SIG-M5 treated with dmso at 0.1 percent for 504 hours (cell line): ENCODE measurements around the gene MAP3K14.
"Not testable (repeated sequence)": the region's sequence is repeated elsewhere in the genome, so short reads cannot be mapped to it uniquely, and the experiment has no call there.

Experiments
- DNase-seq: peaks from one replicate; lab custom pipeline; 2025; ENCODE audit not compliant: unreplicated experiment; lab: John Stamatoyannopoulos, UW

MAP3K14 gene

GRCh38 chr17:45316434-45317110 is at the start of gene MAP3K14:
TSS of gene MAP3K14 (minus strand) at chr17:45317020. CDS start at chr17:45290745, 26,275 bp downstream.
- DNase-seq, result peak; percentile 55

DNA sequence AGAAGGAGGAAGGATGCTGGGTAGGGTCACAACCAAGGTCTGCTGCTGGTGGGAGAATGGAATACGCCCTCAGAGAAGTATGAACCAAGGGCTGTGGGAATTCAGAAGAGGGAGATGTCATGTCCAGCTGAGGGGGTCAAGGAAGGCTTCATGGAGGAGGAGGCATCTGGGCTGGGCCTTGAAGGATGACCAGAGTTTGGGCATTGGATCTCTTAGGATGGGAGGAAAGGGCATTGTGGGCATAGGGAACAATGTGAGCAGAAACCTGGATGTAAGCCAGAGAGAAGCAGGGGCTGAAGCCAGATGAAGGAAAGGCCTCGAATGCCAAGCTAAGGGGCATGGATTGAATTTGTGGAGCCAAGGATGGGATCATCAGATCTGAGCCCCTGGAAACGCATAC is 49.2 kb upstream of the MAP3K14 start:
- no peak for DNase-seq

DNA sequence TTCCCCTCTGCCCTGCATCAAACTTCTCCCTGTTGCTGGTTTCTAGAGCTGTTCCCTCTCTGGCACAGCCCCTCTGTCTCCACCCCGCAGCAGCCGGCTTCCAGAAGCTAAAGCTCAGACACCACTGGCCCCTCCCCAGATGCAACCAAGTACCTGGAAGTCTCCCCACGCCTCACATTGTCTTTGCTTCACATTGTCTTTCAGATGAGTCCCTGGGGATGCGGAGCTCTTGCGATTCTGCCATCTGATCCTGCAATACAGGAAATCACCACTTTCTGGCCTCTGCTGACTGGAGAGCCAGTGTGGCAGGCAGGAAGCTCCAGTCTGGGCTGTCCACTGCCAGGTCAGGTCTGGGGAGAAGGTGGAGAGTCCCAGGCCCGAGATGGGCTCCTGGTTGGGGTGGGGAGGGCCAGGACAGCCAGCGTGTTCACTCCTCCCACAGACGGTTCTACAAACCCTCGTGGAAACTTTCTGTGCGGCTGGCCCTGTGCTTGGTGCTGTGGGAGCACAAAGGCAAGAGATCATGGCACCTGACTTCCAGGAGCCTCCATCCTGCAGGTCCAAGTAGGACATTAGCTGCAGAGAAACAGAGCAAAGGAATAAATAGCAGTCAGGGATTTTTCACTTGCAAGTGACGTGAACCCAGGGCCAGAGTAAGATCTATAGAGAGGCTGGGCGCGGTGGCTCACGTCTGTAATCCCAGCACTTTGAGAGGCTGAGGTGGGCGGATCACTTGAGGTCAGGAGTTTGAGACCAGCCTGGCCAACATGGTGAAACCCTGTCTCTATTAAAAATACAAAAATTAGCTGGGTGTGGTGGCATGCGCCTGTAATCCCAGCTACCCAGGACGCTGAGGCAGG is 47.9 kb upstream of the MAP3K14 start:
- DNase-seq, result no peak

- DNase-seq, result no peak
These were observed 46.7 kb upstream of the MAP3K14 start for GRCh38 chr17:45363498-45363897.

GRCh38 chr17:45361976-45362375 is 45.2 kb upstream of the MAP3K14 start:
- DNase-seq, result no peak

GRCh38 chr17:45361451-45361850 is 44.6 kb upstream of the MAP3K14 start:
- DNase-seq, result no peak

- no peak for DNase-seq
These were observed 40.7 kb upstream of the MAP3K14 start for GRCh38 chr17:45357364-45357997.

DNA sequence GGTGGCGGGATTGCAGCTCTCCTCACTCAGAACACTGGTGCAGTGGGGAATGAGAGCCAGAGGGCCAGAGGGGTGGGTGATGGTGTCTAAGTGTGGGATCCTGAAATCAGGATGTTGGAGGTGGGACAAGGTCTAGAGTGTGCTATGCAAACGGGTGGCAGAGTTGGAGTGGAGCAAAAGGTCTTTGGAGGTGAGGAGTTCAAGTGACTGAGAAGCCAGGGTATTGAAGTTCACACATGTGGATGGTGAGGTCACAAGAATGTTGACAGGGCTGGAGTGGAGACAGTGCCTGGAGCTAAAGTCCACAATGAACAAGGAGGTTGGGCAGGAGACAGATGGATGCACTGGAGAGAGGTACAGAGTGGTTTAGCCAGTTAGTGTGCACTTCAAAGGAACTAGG is 38.3 kb upstream of the MAP3K14 start:
- peak; percentile 23 for DNase-seq

DNA sequence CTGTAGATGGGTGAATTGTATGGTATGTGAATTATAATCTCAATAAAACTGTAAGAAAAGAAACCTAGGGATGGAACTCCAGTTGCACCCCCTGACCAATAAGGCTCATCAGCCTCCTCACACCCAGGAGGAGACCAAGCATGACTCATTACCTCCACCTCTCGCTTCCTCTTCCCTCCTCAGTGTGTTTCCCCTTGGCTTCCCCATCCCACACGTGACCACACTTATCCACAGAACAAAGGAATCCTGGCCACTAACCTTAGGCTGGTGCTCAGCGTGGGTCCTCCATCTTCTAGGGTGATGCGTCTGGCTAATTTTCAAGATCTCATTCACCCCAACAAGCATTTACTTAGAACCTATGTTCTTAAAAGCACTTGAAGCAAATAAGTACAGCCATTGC is 36.2 kb upstream of the MAP3K14 start:
- DNase-seq, result peak; percentile 71

DNA sequence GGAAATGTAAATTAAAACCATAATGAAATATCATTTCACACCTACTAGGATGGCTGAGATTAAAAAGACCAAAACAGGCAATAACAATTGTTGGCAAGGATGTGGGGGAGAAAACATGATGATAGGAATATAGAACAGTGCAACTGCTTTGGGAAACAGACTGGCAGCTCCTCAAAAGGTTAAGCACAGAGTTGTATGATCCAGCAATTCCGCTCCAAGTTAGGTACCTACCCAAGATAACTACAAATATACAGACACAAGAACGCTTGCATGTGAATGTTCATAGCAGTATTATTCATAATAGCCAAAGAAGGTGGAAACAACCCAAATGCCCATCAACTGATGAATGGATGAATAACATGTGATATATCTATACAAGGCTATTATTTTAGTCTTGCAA is 35.0 kb upstream of the MAP3K14 start:
- DNase-seq, result no peak

DNA sequence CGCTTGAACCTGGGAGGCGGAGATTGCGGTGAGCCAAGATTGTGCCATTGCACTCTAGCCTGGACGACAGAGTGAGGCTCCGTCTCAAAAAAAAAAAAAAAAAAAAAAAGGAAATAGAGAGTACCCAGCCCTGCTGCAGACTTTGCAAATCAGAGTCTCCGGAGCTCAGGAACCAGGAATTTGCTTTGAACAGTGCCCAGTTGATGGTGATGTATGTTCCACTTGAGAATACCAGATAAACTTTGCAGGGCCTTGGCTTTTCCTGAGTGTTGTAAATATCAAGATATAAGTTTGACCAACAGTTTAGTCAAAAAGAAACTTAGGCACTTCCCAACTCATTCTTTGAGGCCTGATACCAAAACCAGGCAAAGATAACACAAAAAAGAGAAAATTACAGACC is 30.6 kb upstream of the MAP3K14 start:
- no peak for DNase-seq

GRCh38 chr17:45346216-45347015 is 29.6 kb upstream of the MAP3K14 start:
- DNase-seq, result no peak

DNA sequence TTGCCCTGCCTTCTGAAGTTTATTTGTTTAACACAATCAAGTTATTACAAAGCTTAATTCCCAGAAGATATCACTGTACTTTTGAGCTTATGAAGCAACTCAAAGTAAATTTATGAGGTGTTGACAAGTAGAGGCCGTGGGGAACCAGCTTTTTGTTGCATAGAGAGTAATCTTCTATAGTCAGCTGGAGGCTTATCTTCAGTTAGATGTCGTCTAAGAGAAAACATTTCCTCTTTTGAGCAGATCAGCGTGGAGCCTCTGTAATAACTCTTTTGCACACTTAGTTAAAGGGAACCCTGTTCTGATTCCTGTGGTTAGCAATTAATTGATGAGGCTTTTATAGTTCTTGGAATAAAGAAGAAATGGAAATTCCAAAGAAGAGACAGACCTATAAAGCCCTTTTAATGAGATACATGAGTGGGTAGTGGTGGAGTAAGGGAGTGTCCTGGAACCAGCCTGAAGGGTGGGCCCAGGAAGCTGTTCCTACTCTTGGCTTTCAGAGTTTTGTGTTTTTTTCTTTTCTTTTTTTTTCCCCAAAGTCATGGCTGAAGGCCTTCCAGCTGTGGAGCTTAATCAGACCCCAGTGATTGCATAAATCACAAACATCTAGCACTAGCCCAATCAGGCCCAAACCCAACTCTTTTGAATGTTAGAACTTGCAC is 28.9 kb upstream of the MAP3K14 start:
- no peak for DNase-seq

- no peak for DNase-seq
These were observed 28.4 kb upstream of the MAP3K14 start for GRCh38 chr17:45345246-45345553.

DNA sequence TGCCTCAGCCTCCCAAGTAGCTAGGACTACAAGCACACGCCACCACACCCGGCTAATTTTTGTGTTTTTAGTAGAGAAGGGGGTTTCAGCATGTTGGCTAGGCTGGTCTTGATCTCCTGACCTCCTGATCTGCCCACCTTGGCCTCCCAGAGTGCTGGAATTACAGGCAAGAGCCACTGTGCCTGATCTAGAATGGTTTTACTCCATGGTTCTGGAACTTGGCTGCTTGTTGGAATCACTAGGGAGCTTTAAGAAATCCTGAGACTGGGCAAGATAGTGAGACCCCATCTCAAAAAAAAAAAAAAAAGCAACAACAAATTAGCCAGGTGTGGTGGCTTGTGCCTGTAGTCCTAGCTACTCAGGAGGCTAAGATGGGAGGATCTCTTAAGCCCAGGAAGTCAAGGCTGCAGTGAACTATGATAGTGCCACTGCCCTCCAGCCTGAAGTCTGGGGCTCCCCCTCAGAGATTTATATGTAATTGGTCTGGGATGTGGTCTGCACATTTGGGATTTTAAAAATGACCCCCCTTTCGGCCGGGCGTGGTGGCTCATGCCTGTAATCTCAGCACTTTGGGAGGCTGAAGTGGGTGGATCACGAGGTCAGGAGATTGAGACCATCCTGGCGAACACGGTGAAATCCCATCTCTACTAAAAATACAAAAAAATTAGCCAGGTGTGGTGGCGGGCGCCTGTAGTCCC is 27.3 kb upstream of the MAP3K14 start:
- not testable (repeated sequence) for DNase-seq

- no peak for DNase-seq
These were observed 26.2 kb upstream of the MAP3K14 start for GRCh38 chr17:45342871-45343526.

- no peak for DNase-seq
These were observed 25.5 kb upstream of the MAP3K14 start for GRCh38 chr17:45342306-45342705.

DNA sequence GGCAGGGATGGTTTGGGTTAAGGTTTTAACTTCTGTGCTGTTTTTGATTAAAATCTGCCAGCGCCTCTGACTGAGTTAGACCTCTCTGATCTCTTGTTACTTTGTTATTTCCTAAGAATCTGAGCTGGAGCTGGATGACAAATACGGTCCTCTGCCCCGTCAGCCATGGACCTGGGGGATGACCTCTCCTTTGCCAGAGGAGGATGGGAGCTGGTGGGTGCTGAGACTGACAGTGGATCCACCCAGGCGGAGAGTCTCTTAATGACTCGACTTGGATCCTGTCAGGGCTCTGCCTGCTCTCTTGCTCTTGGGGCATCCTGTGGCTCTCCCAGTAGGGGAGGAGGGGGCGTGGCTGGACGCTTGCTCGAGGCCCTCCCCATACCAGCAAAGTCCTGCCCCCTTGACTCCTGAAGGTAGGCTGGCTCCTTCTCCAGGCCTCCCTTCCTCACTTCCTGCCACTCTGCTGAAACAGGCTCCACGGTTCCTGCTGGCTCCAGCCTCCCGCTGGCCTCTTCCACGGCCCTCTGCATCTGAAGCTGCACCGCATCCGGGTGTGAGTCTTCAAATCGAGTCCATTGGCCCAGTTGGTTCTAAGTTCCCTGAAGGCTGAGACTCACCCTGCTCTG is 24.8 kb upstream of the MAP3K14 start:
- peak; percentile 15 for DNase-seq
